OCI-LY3 (cell line): ENCODE results near the gene ZNF880.

Experiments
- H2AFZ ChIP-seq: fragments of 200-600, 300-600 bp; shearing (Covaris generic); 2 replicates; pipeline ENCODE4 v1.6.0; 2014; ENCODE audit warnings: antibody characterized with exemption, low read depth, low read length
- H3K27ac ChIP-seq: fragments of 200-600, 300-600 bp; sonication (generic); 2 replicates; pipeline ENCODE4 v1.5.1; 2014; ENCODE audit warnings: mild to moderate bottlenecking, low read length, moderate library complexity, mixed read lengths
- H3K27me3 ChIP-seq: fragments of 200-600, 300-600 bp; sonication (generic); 2 replicates; pipeline ENCODE4 v1.6.1; 2014; ENCODE audit warnings: low read depth, low read length, mixed read lengths
- H3K36me3 ChIP-seq: fragments of 200-600, 300-600 bp; sonication (generic); replicated peaks from 2 replicates; pipeline ENCODE3; 2014; ENCODE audit warnings: low read depth, low read length, mixed read lengths
- H3K4me1 ChIP-seq: fragments of 300-600, 200-600 bp; sonication (generic); 2 replicates; pipeline ENCODE4 v1.6.1; 2014; ENCODE audit warnings: low read length, mixed read lengths
- H3K4me2 ChIP-seq: fragments of 200-600, 300-600 bp; sonication (generic); 2 replicates; pipeline ENCODE4 v1.6.1; 2014; ENCODE audit warnings: low read length, mixed read lengths
- H3K4me3 ChIP-seq: fragments of 300-600, 200-600 bp; sonication (generic); 2 replicates; pipeline ENCODE4 v1.5.1; 2014; ENCODE audit warnings: antibody characterized with exemption, mild to moderate bottlenecking, low read length, moderate library complexity
- H3K79me2 ChIP-seq: fragments of 300-600, 200-600 bp; shearing (Covaris generic); 2 replicates; pipeline ENCODE4 v1.6.1; 2014; ENCODE audit warnings: mild to moderate bottlenecking, low read length, mixed read lengths
- H3K9ac ChIP-seq: fragments of 300-600, 200-600 bp; shearing (Covaris generic); 2 replicates; pipeline ENCODE4 v1.6.0; 2014; ENCODE audit warnings: mild to moderate bottlenecking, low read length, moderate library complexity
- H3K9me3 ChIP-seq: fragments of 200-600, 300-600 bp; shearing (Covaris generic); 2 replicates; pipeline ENCODE4 v1.6.1; 2014; ENCODE audit warnings: low read length, mixed read lengths; ENCODE audit not compliant: insufficient read depth
- H4K20me1 ChIP-seq: fragments of 200-600, 300-600 bp; sonication (generic); 2 replicates; pipeline ENCODE4 v1.6.1; 2016; ENCODE audit warnings: low read length, mixed read lengths; ENCODE audit not compliant: insufficient read depth
- EZH2phosphoT487 ChIP-seq: fragments of 200-600 bp; shearing (Covaris generic); IDR thresholded peaks from 2 replicates; pipeline ENCODE4 v1.6.1; 2018; ENCODE audit warnings: antibody characterized with exemption, mixed run types, low read depth
- TF ChIP-seq, protein P1 (sequence below): fragments of 200-600, 300-600 bp; sonication (generic); IDR thresholded peaks from 2 replicates; pipeline ENCODE4 v1.5.1; 2014; ENCODE audit warnings: antibody characterized with exemption, low read length, low read depth

Gene ZNF880

DNA sequence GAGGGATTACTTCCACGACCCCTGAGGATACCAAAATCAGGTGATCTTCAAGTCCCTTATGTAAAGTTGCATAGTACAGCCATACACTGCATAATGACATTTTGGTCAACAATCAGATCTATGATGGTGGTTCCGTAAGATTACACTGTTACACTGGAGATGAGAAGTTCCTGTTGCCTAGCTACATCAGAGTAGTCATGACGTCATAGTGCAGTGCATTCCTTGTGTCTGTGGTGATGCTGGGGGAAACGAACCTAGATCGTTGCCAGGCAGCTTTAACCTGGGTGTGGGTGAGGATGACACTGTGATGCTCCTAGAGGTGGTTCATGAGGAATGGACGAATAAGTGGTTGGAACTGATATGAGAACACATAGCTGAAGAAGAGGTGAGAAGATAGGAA lies 24.6 kb upstream of the ZNF880 start:
- Histone ChIP-seq H4K20me1 (no peaks in the 10 kb centered on the region), H3K27ac (no peak overlapping the region), H3K79me2 (no peaks in the 10 kb centered on the region), H3K4me3 (no peak overlapping the region), H3K4me1 (no peaks in the 10 kb centered on the region), H3K27me3 (no peaks in the 10 kb centered on the region), H2AFZ (no peak overlapping the region), H3K4me2 (no peak overlapping the region), H3K9me3 (no peaks in the 10 kb centered on the region; the same call in 1 of the 2 replicates), H3K36me3 (no peaks in the 10 kb centered on the region), H3K9ac (no peak overlapping the region)
- TF ChIP-seq, protein P1, sequence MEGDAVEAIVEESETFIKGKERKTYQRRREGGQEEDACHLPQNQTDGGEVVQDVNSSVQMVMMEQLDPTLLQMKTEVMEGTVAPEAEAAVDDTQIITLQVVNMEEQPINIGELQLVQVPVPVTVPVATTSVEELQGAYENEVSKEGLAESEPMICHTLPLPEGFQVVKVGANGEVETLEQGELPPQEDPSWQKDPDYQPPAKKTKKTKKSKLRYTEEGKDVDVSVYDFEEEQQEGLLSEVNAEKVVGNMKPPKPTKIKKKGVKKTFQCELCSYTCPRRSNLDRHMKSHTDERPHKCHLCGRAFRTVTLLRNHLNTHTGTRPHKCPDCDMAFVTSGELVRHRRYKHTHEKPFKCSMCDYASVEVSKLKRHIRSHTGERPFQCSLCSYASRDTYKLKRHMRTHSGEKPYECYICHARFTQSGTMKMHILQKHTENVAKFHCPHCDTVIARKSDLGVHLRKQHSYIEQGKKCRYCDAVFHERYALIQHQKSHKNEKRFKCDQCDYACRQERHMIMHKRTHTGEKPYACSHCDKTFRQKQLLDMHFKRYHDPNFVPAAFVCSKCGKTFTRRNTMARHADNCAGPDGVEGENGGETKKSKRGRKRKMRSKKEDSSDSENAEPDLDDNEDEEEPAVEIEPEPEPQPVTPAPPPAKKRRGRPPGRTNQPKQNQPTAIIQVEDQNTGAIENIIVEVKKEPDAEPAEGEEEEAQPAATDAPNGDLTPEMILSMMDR: no peak
- TF ChIP-seq EZH2phosphoT487: no peak

DNA sequence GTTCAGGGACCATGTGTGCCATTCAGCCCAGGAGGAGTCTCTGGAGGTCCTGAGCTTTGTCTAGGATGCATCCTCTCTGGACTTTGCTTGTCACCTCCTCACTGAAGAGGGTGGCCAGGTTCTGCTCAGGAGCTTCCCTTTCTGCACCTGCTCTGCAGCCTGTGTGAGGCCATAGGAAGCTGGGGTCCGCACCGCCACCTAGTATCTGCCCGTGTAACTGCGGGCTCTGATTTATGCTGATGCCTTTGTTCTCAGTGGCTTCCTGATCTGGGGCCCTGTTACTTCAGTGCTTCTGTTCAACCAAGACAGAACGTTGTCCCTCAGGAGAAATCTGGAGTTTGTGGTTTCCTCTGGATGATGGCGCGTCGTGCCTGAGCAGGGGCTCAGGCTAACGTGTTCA lies 18.2 kb upstream of the ZNF880 start:
- no peak overlapping the region for H3K27ac ChIP-seq
- no peak overlapping the region for H3K4me2 ChIP-seq
- H3K9ac ChIP-seq: no peak overlapping the region
- no peak overlapping the region for H3K4me3 ChIP-seq
- TF ChIP-seq EZH2phosphoT487: no peak
- TF ChIP-seq, protein P1: 0 out of 2 replicates have a peak, but pooled peaks have one; percentile 11
- no peaks in the 10 kb centered on the region for H3K79me2 ChIP-seq
- H3K36me3 ChIP-seq: no peaks in the 10 kb centered on the region
- no peak overlapping the region for H2AFZ ChIP-seq
- no peaks in the 10 kb centered on the region for H3K4me1 ChIP-seq
- H3K27me3 ChIP-seq: no peaks in the 10 kb centered on the region
- no peaks in the 10 kb centered on the region for H4K20me1 ChIP-seq
- H3K9me3 ChIP-seq: peaks cover 5% of the 10 kb centered on the region; the same call in 1 of the 2 replicates

DNA sequence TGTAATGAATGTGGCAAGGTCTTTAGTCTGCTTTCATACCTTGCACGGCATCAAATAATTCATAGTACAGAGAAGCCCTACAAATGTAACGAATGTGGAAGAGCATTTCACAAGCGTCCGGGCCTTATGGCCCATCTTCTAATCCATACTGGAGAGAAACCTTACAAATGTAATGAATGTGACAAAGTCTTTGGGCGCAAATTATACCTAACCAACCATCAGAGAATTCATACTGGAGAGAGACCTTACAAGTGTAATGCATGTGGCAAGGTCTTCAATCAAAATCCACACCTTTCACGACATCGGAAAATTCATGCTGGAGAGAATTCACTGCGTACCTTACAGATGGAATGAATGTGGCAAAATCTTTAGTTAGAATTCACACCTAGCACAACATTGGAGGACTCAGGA lies 3.3 kb upstream of the ZNF880 start:
- TF ChIP-seq EZH2phosphoT487: no peak
- TF ChIP-seq, protein P1: no peak
- H2AFZ ChIP-seq: no peak overlapping the region
- H3K27ac ChIP-seq: no peak overlapping the region
- no peaks in the 10 kb centered on the region for H3K4me1 ChIP-seq
- no peak overlapping the region for H3K9ac ChIP-seq
- no peaks in the 10 kb centered on the region for H3K79me2 ChIP-seq
- H4K20me1 ChIP-seq: no peaks in the 10 kb centered on the region
- peaks cover 21% of the 10 kb centered on the region for H3K9me3 ChIP-seq
- H3K4me2 ChIP-seq: no peak overlapping the region
- H3K4me3 ChIP-seq: no peak overlapping the region
- no peaks in the 10 kb centered on the region for H3K27me3 ChIP-seq
- H3K36me3 ChIP-seq: no peaks in the 10 kb centered on the region

DNA sequence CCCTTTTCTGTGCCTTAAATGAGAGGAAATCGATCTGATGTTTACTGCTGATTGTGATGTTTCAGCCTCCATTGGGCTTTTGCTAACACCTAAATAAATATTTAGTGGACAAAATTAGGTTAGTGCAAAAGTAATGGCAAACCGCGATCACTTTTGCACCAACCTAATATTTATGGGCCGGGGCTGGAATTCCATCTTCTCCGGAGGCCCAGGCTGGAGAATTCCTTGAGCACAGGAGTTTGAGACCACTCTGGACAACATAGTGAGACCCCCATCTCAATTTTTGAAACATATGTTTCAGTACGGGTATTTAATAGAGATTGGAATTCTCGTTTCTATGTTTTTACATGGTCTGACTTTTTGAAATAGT lies 603 bp downstream of the ZNF880 start:
- H3K36me3 ChIP-seq: no peaks in the 10 kb centered on the region
- no peak overlapping the region for H3K27ac ChIP-seq
- no peak overlapping the region for H3K4me3 ChIP-seq
- peaks cover 14% of the 10 kb centered on the region; the same call in 1 of the 2 replicates for H3K9me3 ChIP-seq
- TF ChIP-seq, protein P1: no peak
- TF ChIP-seq EZH2phosphoT487: no peak
- H4K20me1 ChIP-seq: no peaks in the 10 kb centered on the region
- H2AFZ ChIP-seq: no peak overlapping the region
- no peaks in the 10 kb centered on the region for H3K27me3 ChIP-seq
- H3K79me2 ChIP-seq: no peaks in the 10 kb centered on the region
- no peaks in the 10 kb centered on the region for H3K4me1 ChIP-seq
- no peak overlapping the region for H3K9ac ChIP-seq
- H3K4me2 ChIP-seq: no peak overlapping the region
